ENCODE measurements around the gene SPG7.
A peak's percentile ranks its signal among the peaks of the same experiment; 100 is the strongest.

Gene SPG7

GRCh38 chr16:89599902-89600301, 91.7 kb downstream of the SPG7 start:
- DNase-seq (ENCODE audit: extremely low spot score): no peak
- no peak for TF ChIP-seq CTCF (IDR thresholded peaks at IDR 0.05; ENCODE audit: control extremely low read depth, extremely low read depth, low read depth, missing control alignments)
- ChIA-PET POLR2A (interaction anchor here (0.5 kb wide), 1 partner anchor 22 kb away, joined by 5 read pairs; no protein-coding TSS in a partner anchor), CTCF (interaction anchor here (0.7 to 3.7 kb wide), 5 partner anchors 10 to 42 kb away, joined by 3 to 18 read pairs (median 7); no protein-coding TSS in a partner anchor)

GRCh38 chr16:89600427-89600826, 92.2 kb downstream of the SPG7 start:
- POLR2A ChIA-PET: no interaction called here
- CTCF ChIA-PET: interaction anchor here (1.2 to 3.7 kb wide), 5 partner anchors 10 to 41 kb away, joined by 3 to 18 read pairs (median 7); no protein-coding TSS in a partner anchor
- no peak for TF ChIP-seq CTCF (IDR thresholded peaks at IDR 0.05; ENCODE audit: control extremely low read depth, extremely low read depth, low read depth, missing control alignments)
- DNase-seq (ENCODE audit: extremely low spot score): no peak

GRCh38 chr16:89600956-89601355, 92.8 kb downstream of the SPG7 start:
- ChIA-PET CTCF (interaction anchor here (1.3 to 3.7 kb wide), 3 partner anchors 11 to 16 kb away, joined by 3 to 18 read pairs (median 8); no protein-coding TSS in a partner anchor), POLR2A (no interaction called here)
- no peak for DNase-seq (ENCODE audit: extremely low spot score)
- TF ChIP-seq CTCF (IDR thresholded peaks at IDR 0.05; ENCODE audit: control extremely low read depth, extremely low read depth, low read depth, missing control alignments): no peak

GRCh38 chr16:89601906-89602272, 93.7 kb downstream of the SPG7 start:
- TF ChIP-seq CTCF (IDR thresholded peaks at IDR 0.05; ENCODE audit: control extremely low read depth, extremely low read depth, low read depth, missing control alignments): no peak
- DNase-seq (ENCODE audit: extremely low spot score): no peak
- POLR2A ChIA-PET: interaction anchor here (0.7 kb wide), 1 partner anchor 59 kb away, joined by 3 read pairs; no protein-coding TSS in a partner anchor
- CTCF ChIA-PET: interaction anchor here (0.9 to 3.7 kb wide), 4 partner anchors 13 to 259 kb away, joined by 3 to 18 read pairs (median 3); partner anchors contain the start of gene CPNE7

- DNase-seq (ENCODE audit: extremely low spot score): peak; percentile 72
- ChIA-PET POLR2A (no interaction called here), CTCF (interaction anchor here (0.9 to 3.7 kb wide), 4 partner anchors 12 to 258 kb away, joined by 3 to 18 read pairs (median 3); partner anchors contain the start of gene CPNE7)
- TF ChIP-seq CTCF (IDR thresholded peaks at IDR 0.05; ENCODE audit: control extremely low read depth, extremely low read depth, low read depth, missing control alignments): no peak
These were observed 94.2 kb downstream of the SPG7 start for GRCh38 chr16:89602273-89602951.

- CTCF ChIA-PET: interaction anchor here (1.1 to 1.2 kb wide), 2 partner anchors 27 to 258 kb away, joined by 3 read pairs; partner anchors contain the start of gene CPNE7
- no peak for TF ChIP-seq CTCF (IDR thresholded peaks at IDR 0.05; ENCODE audit: control extremely low read depth, extremely low read depth, low read depth, missing control alignments)
- POLR2A ChIA-PET: no interaction called here
- DNase-seq (ENCODE audit: extremely low spot score): no peak
These were observed 94.9 kb downstream of the SPG7 start for GRCh38 chr16:89602952-89603590.
